NCI-H526 (cell line): ENCODE data around the gene NRG3.

ENCODE experiments used
- DNase-seq, 2 experiments: peaks; one replicate each; lab custom pipeline; 2025; lab: John Stamatoyannopoulos, UW

The NRG3 gene

GRCh38 chr10:82477776-82478175 lies 602.8 kb downstream of the NRG3 start:
- DNase-seq: no peak

GRCh38 chr10:82492647-82493046 lies 617.7 kb downstream of the NRG3 start:
- DNase-seq: peak in 1 of 2 experiments; percentile 29

- DNase-seq: no peak
Measured at GRCh38 chr10:82496114-82496513, 621.1 kb downstream of the NRG3 start.

- DNase-seq: no peak
Measured at GRCh38 chr10:82497439-82497838, 622.4 kb downstream of the NRG3 start.

GRCh38 chr10:82498976-82499375 lies 624.0 kb downstream of the NRG3 start:
- no peak for DNase-seq

- no peak for DNase-seq
Measured at GRCh38 chr10:82505009-82505408, 630.0 kb downstream of the NRG3 start.

GRCh38 chr10:82506680-82507376 lies 631.8 kb downstream of the NRG3 start:
- no peak for DNase-seq

- no peak for DNase-seq
Measured at GRCh38 chr10:82515256-82515655, 640.3 kb downstream of the NRG3 start.

- DNase-seq: no peak
Measured at GRCh38 chr10:82529062-82529461, 654.1 kb downstream of the NRG3 start.

GRCh38 chr10:82535457-82535856 lies 660.5 kb downstream of the NRG3 start:
- DNase-seq: no peak

GRCh38 chr10:82536668-82537067 lies 661.7 kb downstream of the NRG3 start:
- DNase-seq: no peak

- no peak for DNase-seq
Measured at GRCh38 chr10:82538272-82538671, 663.3 kb downstream of the NRG3 start.

GRCh38 chr10:82543631-82544030 lies 668.6 kb downstream of the NRG3 start:
- peak; percentile 9 to 16 for DNase-seq

- no peak for DNase-seq
Measured at GRCh38 chr10:82544377-82544776, 669.4 kb downstream of the NRG3 start.

GRCh38 chr10:82551506-82551905 lies 676.5 kb downstream of the NRG3 start:
- no peak for DNase-seq

GRCh38 chr10:82552267-82552666 lies 677.3 kb downstream of the NRG3 start:
- no peak for DNase-seq

- no peak for DNase-seq
Measured at GRCh38 chr10:82554381-82554780, 679.4 kb downstream of the NRG3 start.

- no peak for DNase-seq
Measured at GRCh38 chr10:82558014-82558607, 683.1 kb downstream of the NRG3 start.

GRCh38 chr10:82564353-82565196 lies 689.6 kb downstream of the NRG3 start:
- no peak for DNase-seq

- DNase-seq: no peak
Measured at GRCh38 chr10:82565197-82565575, 690.2 kb downstream of the NRG3 start.

GRCh38 chr10:82572744-82573143 lies 697.8 kb downstream of the NRG3 start:
- DNase-seq: no peak

- DNase-seq: no peak
Measured at GRCh38 chr10:82574081-82574480, 699.1 kb downstream of the NRG3 start.

- no peak for DNase-seq
Measured at GRCh38 chr10:82575318-82575717, 700.3 kb downstream of the NRG3 start.
